Natural killer cell (primary cell): Measurements from ENCODE around the gene PNLIPRP2. TPM values are rescaled to one million over a fixed set of nuclear protein-coding genes. Genes with fewer than 3 reads are reported as not detected.

ENCODE experiments used
- ATAC-seq, 3 donors: fragments of 150-1000 bp in 2 of 3; fragments of 200-7000 bp in 1 of 3; cut with Tn5 transposase; 1 replicate in 1 of 3; 2 replicates in 2 of 3; pipeline ENCODE4 v1.10.0; 2021; ENCODE audit warnings: mild to moderate bottlenecking in 2 of 3, moderate library complexity in 2 of 3
- DNase-seq, 2 donors: peaks; one replicate each; pipeline versions ENCODE4 v3.0.0 to v3.0.0-alpha.2; 2013 to 2021; ENCODE audit warnings: mixed read lengths in 1 of 2
- H3K27ac ChIP-seq: one replicate; pipeline ENCODE4 v1.5.1; 2013; ENCODE audit warnings: mild to moderate bottlenecking, low read length
- H3K27me3 ChIP-seq: one replicate; pipeline ENCODE4 v1.6.1; 2013; ENCODE audit warnings: low read length; ENCODE audit not compliant: control insufficient read depth, insufficient read depth
- H3K36me3 ChIP-seq: one replicate; pipeline ENCODE4 v1.6.1; 2013; ENCODE audit warnings: low read length; ENCODE audit not compliant: control insufficient read depth, insufficient read depth
- H3K4me1 ChIP-seq: one replicate; pipeline ENCODE4 v1.6.1; 2013; ENCODE audit warnings: low read length; ENCODE audit not compliant: control insufficient read depth, insufficient read depth
- H3K4me3 ChIP-seq: one replicate; pipeline ENCODE4 v1.5.1; 2013; ENCODE audit warnings: low read length
- H3K9me3 ChIP-seq: one replicate; pipeline ENCODE4 v1.6.1; 2013; ENCODE audit warnings: low read length; ENCODE audit not compliant: control insufficient read depth, insufficient read depth
- H3K27ac Mint-ChIP-seq, 2 donors: one replicate each; pipeline ENCODE4 v1.8.0; 2022; ENCODE audit warnings: mild to moderate bottlenecking in 2 of 2, mixed read lengths in 2 of 2, moderate library complexity in 1 of 2
- H3K27me3 Mint-ChIP-seq, 2 donors: one replicate each; pipeline ENCODE4 v1.8.0; 2022; ENCODE audit warnings: low read depth in 2 of 2, mixed read lengths in 2 of 2
- H3K36me3 Mint-ChIP-seq: one replicate; pipeline ENCODE4 v1.8.0; 2022; ENCODE audit warnings: mixed read lengths
- H3K4me1 Mint-ChIP-seq, 2 donors: one replicate each; pipeline ENCODE4 v1.8.0; 2022; ENCODE audit warnings: mixed read lengths in 2 of 2
- H3K4me3 Mint-ChIP-seq: one replicate; pipeline ENCODE4 v1.8.0; 2022; ENCODE audit warnings: mild to moderate bottlenecking, moderate library complexity, mixed read lengths
- H3K9me3 Mint-ChIP-seq, 2 donors: one replicate each; pipeline ENCODE4 v1.8.0; 2022; ENCODE audit warnings: mixed read lengths in 2 of 2
- CTCF ChIP-seq: fragments of 200-600 bp; IDR thresholded peaks from one replicate; pipeline ENCODE4 v1.8.0; 2022; ENCODE audit warnings: antibody characterized with exemption
- WGBS: methylation state at CpG from one replicate; pipeline ENCODE4 v1.1.7; 2013; ENCODE audit warnings: missing lambda C conversion rate; ENCODE audit not compliant: insufficient coverage; 5-methylcytosine and 5-hydroxymethylcytosine counted together
- intact Hi-C: fragments of 100-400 bp; cut with micrococcal nuclease; formaldehyde crosslinking; loops from one replicate; pipeline ENCODE4 v1.14.2; 2022
- total RNA-seq, 4 donors: library from RNA; stranded (reverse); fragments of 120-200 nt in 1 of 4; gene quantifications; one replicate each; pipeline versions ENCODE4 v1.2.3 to v1.2.4, GENCODE V29; 2013 to 2022

PNLIPRP2 gene
- total RNA-seq, 3 donors from 2014 or later (not counting 1 experiment from before 2014, with no cell fraction given): not detected

- ATAC-seq (no peak), DNase-seq (no peak)
- H3K27me3 ChIP-seq: no peaks in the 10 kb centered on the region
- no peaks in the 10 kb centered on the region for H3K4me1 ChIP-seq
- intact Hi-C loops: no loop called here
- H3K4me3 Mint-ChIP-seq: no peak overlapping the region
- no peaks in the 10 kb centered on the region for H3K9me3 Mint-ChIP-seq
- no peaks in the 10 kb centered on the region for H3K36me3 ChIP-seq
- TF ChIP-seq CTCF: no peak
- no peaks in the 10 kb centered on the region for H3K4me1 Mint-ChIP-seq
- no peaks in the 10 kb centered on the region for H3K9me3 ChIP-seq
- 73% methylated on average over 14 of the region's 14 CpGs for WGBS
- H3K27ac ChIP-seq: no peak overlapping the region
- no peak overlapping the region for H3K4me3 ChIP-seq
- no peaks in the 10 kb centered on the region for H3K36me3 Mint-ChIP-seq
- H3K27me3 Mint-ChIP-seq: peaks cover 6% of the 10 kb centered on the region in 2 donors
- no peak overlapping the region for H3K27ac Mint-ChIP-seq
These were observed 73.6 kb downstream of the PNLIPRP2 start for GRCh38 chr10:116694243-116694926.

Other genes with a start within 250 kb of the PNLIPRP2 start
- gene PNLIPRP3, start 193.1 kb upstream of the PNLIPRP2 start, total RNA-seq: not detected
- gene PNLIP, start 75.0 kb upstream of the PNLIPRP2 start, total RNA-seq: not detected
- gene PNLIPRP1, start 30.0 kb upstream of the PNLIPRP2 start, total RNA-seq: not detected
- under 1 TPM in 1 of 3 donors, not detected in 2; 0.43 TPM for gene HSPA12A, start 121.6 kb downstream of the PNLIPRP2 start, total RNA-seq
- gene ENO4, start 228.5 kb downstream of the PNLIPRP2 start, total RNA-seq: not detected